K562 (cell line): ENCODE data around the gene XAB2. TPM values are rescaled to one million over a fixed set of nuclear protein-coding genes. Genes with fewer than 3 reads are reported as not detected.

Experiments used
- ATAC-seq: fragments of 200-7000 bp; cut with Tn5 transposase; 3 replicates; pipeline ENCODE4 v1.9.1; 2020; ENCODE audit warnings: moderate library complexity
- BruUV-seq: library from RNA; stranded (reverse); fragments of 400-500 nt; replicated peaks from 2 replicates; lab custom pipeline; 2021; lab: Mats Ljungman, UMichigan
- CTCF ChIA-PET: fragments of 300-600 bp; formaldehyde crosslinking; extraction: SDS; loops from one replicate; lab custom pipeline; 2021; ENCODE audit warnings: low intra/inter-chr PET ratio; lab: Yijun Ruan, JAX
- POLR2A ChIA-PET: fragments of 300-600, 350-650 bp; sonication (Branson Sonifier 250); formaldehyde crosslinking; extraction: SDS; loops from one replicate; lab custom pipeline; 2021; ENCODE audit warnings: antibody characterized with exemption, inconsistent platforms; lab: Yijun Ruan, JAX
- DNase-seq, 4 experiments: peaks; one replicate each; pipeline versions ENCODE4 v3.0.0 to v3.0.0-alpha.2; 2011 to 2018; ENCODE audit warnings: low spot score in 3 of 4, mixed read lengths in 3 of 4; ENCODE audit errors: extremely low read depth in 1 of 4
- FAIRE-seq: peaks from 2 replicates; lab custom pipeline; 2011; peaks lifted over from hg19 to GRCh38; lab: Jason Lieb, UNC
- H2AFZ ChIP-seq: 2 replicates; pipeline ENCODE4 v1.6.0; 2011; ENCODE audit warnings: low read depth, low read length, control low read depth, inconsistent platforms
- H3K27ac ChIP-seq: fragments of 200-600 bp; 3 replicates; pipeline ENCODE4 v1.8.0; 2011; ENCODE audit warnings: low read depth, mild to moderate bottlenecking, control low read depth, inconsistent platforms, low read length, moderate library complexity, mixed read lengths; ENCODE audit errors: extremely low read depth
- H3K27me3 ChIP-seq, 2 experiments: fragments of 300-600 bp in 1 of 2; 2 replicates in 1 of 2; 3 replicates in 1 of 2; pipeline versions ENCODE4 v1.6.0 to v1.8.0; 2011; ENCODE audit warnings: inconsistent platforms in 2 of 2, low read length in 2 of 2, mild to moderate bottlenecking in 1 of 2, mixed read lengths in 1 of 2, moderate library complexity in 1 of 2; ENCODE audit not compliant: control insufficient read depth in 2 of 2, insufficient read depth in 2 of 2
- H3K36me3 ChIP-seq: fragments of 300-600 bp; 3 replicates; pipeline ENCODE4 v1.8.0; 2011; ENCODE audit warnings: mild to moderate bottlenecking, low read length, inconsistent platforms; ENCODE audit not compliant: control insufficient read depth, insufficient read depth
- H3K4me1 ChIP-seq, 2 experiments: fragments of 200-600 bp in 1 of 2; replicated peaks in 1 of 2; 2 replicates in 1 of 2; 3 replicates in 1 of 2; pipeline versions ENCODE4 v1.5.1 to v1.8.0; 2011; ENCODE audit warnings: inconsistent platforms in 2 of 2, low read length in 2 of 2, mild to moderate bottlenecking in 1 of 2, mixed read lengths in 1 of 2, moderate library complexity in 1 of 2; ENCODE audit not compliant: control insufficient read depth in 2 of 2, insufficient read depth in 2 of 2
- H3K4me2 ChIP-seq: 2 replicates; pipeline ENCODE4 v1.6.1; 2011; ENCODE audit warnings: low read length, control low read depth, inconsistent platforms, mixed read lengths; ENCODE audit not compliant: insufficient read depth
- H3K4me3 ChIP-seq: fragments of 200-600 bp; sonication (generic), shearing (Covaris generic); 2 replicates; pipeline ENCODE4 v1.5.1; 2016; ENCODE audit warnings: control low read depth, inconsistent platforms
- H3K79me2 ChIP-seq: fragments of 200-600 bp; 3 replicates; pipeline ENCODE4 v1.8.0; 2011; ENCODE audit warnings: low read length, inconsistent platforms; ENCODE audit not compliant: control insufficient read depth, insufficient read depth
- H3K9ac ChIP-seq, 2 experiments: 2 replicates each; pipeline versions ENCODE4 v1.6.0 to v1.6.1; 2011; ENCODE audit warnings: low read depth in 2 of 2, low read length in 2 of 2, control low read depth in 1 of 2, inconsistent platforms in 1 of 2, mild to moderate bottlenecking in 1 of 2, mixed read lengths in 1 of 2; ENCODE audit not compliant: insufficient read depth in 1 of 2
- H3K9me1 ChIP-seq: one replicate; pipeline ENCODE4 v1.6.0; 2011; ENCODE audit warnings: inconsistent platforms, mild to moderate bottlenecking, low read length, moderate library complexity; ENCODE audit not compliant: control insufficient read depth, insufficient read depth
- H3K9me3 ChIP-seq: replicated peaks from 2 replicates; pipeline ENCODE4 v1.5.1; 2011; ENCODE audit warnings: low read depth, low read length, inconsistent platforms; ENCODE audit not compliant: control insufficient read depth, insufficient read depth
- H4K20me1 ChIP-seq: replicated peaks from 2 replicates; pipeline ENCODE4 v1.6.1; 2011; ENCODE audit warnings: low read length, inconsistent platforms, mixed read lengths; ENCODE audit not compliant: control insufficient read depth, insufficient read depth
- CBFA2T3 ChIP-seq: fragments of 450-650 bp; IDR thresholded peaks from 2 replicates; pipeline ENCODE4 v1.6.1; 2017
- CREM ChIP-seq: IDR thresholded peaks from 2 replicates; pipeline ENCODE4 v1.6.1; 2014; ENCODE audit warnings: antibody characterized with exemption, low read depth
- DPF2 ChIP-seq: fragments of 450-650 bp; IDR thresholded peaks from 2 replicates; pipeline ENCODE4 v1.6.1; 2016
- ELF1 ChIP-seq: fragments of 200-800 bp; sonication (Bioruptor generic); IDR thresholded peaks from 2 replicates; pipeline ENCODE4 v1.6.1; 2016; ENCODE audit warnings: missing genetic modification characterization, missing compliant biosample characterization
- ESRRA ChIP-seq: fragments of 450-650 bp; IDR thresholded peaks from 2 replicates; pipeline ENCODE4 v1.6.1; 2014; ENCODE audit warnings: low read depth, mild to moderate bottlenecking, moderate library complexity, borderline replicate concordance
- NR2F6 ChIP-seq: fragments of 450-650 bp; formaldehyde crosslinking; IDR thresholded peaks from 2 replicates; pipeline ENCODE4 v1.4.0; 2020; ENCODE audit warnings: mild to moderate bottlenecking
- PCBP2 ChIP-seq: fragments of 200-400 bp; formaldehyde crosslinking; IDR thresholded peaks from 2 replicates; pipeline ENCODE4 v1.6.1; 2018; ENCODE audit warnings: low read length, low read depth, mild to moderate bottlenecking, moderate library complexity; ENCODE audit not compliant: poor library complexity, severe bottlenecking
- SRSF9 ChIP-seq: fragments of 200-400 bp; formaldehyde crosslinking; IDR thresholded peaks from 2 replicates; pipeline ENCODE4 v1.6.1; 2017; ENCODE audit warnings: low read depth, low read length, borderline replicate concordance
- TRIM28 ChIP-seq: fragments of 450-650 bp; IDR thresholded peaks from 2 replicates; pipeline ENCODE4 v1.6.1; 2017
- ZNF212 ChIP-seq: fragments of 450-650 bp; formaldehyde crosslinking; IDR thresholded peaks from 2 replicates; pipeline ENCODE4 v1.4.0; 2020; ENCODE audit warnings: mild to moderate bottlenecking
- ZNF445 ChIP-seq: fragments of 250-450 bp; sonication (Bioruptor Pico); IDR thresholded peaks from 2 replicates; pipeline ENCODE4 v1.4.0; 2020; ENCODE audit warnings: low read depth, mild to moderate bottlenecking, moderate library complexity
- ZNF589 ChIP-seq: fragments of 200-800 bp; sonication (Bioruptor generic); IDR thresholded peaks from 2 replicates; pipeline ENCODE4 v1.6.1; 2016; ENCODE audit warnings: low read depth, missing genetic modification characterization, missing compliant biosample characterization
- WGBS: fragments of 100-300 bp; shearing (Covaris generic); methylation state at CpG from one replicate; pipeline ENCODE4 v1.1.6; 2016; ENCODE audit warnings: low coverage, mixed read lengths; ENCODE audit not compliant: insufficient coverage; ENCODE audit errors: missing lambda C conversion rate; 5-methylcytosine and 5-hydroxymethylcytosine counted together
- in situ Hi-C: fragments of 300-500 bp; cut with MboI; formaldehyde crosslinking; loops from 4 replicates; pipeline ENCODE4 v1.15.0; 2018; ENCODE audit warnings: inconsistent platforms, mixed read lengths
- intact Hi-C: fragments of 100-400 bp; cut with micrococcal nuclease; formaldehyde crosslinking; loops from 2 replicates; pipeline ENCODE4 v1.14.2; 2022
- polyA plus RNA-seq, 8 experiments: library from polyadenylated mRNA; depleted of rRNA in 4 of 8; stranded (reverse) in 5 of 8; unstranded in 3 of 8; fragments of >200 nt; fragmentation: Nextera tagmentation in 2 of 8; fragmentation: Illumina TruSeq in 1 of 8; extraction: Ambion mirVana in 2 of 8; extraction: Trizol in 1 of 8; gene quantifications; 2 replicates each; pipeline versions ENCODE4 v1.2.1 to v1.2.3, GENCODE V29; 2011 to 2014; ENCODE audit warnings: inconsistent platforms in 1 of 8, missing spikeins in 1 of 8
- total RNA-seq, 7 experiments: library from RNA; depleted of rRNA in 6 of 7; stranded (reverse); fragments of >200 nt in 6 of 7; fragmentation: Illumina TruSeq in 2 of 7; extraction: Trizol in 2 of 7; gene quantifications; 2 replicates each; pipeline versions ENCODE4 v1.2.1 to v1.2.3, GENCODE V29; 2011 to 2021; ENCODE audit warnings: low replicate concordance in 1 of 7
- TF ChIP-seq, protein P1 (sequence below): fragments of 250-450 bp; sonication (Bioruptor Pico); IDR thresholded peaks from 2 replicates; pipeline ENCODE4 v1.9.0; 2021; ENCODE audit warnings: mild to moderate bottlenecking, inconsistent platforms
- TF ChIP-seq, protein P2 (sequence below): fragments of 250-450 bp; sonication (Bioruptor Pico); IDR thresholded peaks from 2 replicates; pipeline ENCODE4 v1.8.0; 2021; ENCODE audit warnings: borderline replicate concordance, mild to moderate bottlenecking, moderate library complexity; ENCODE audit not compliant: poor library complexity, severe bottlenecking
- TF ChIP-seq, protein P3 (sequence below), 2 experiments: fragments of 450-650 bp in 1 of 2; IDR thresholded peaks; 2 replicates each; pipeline ENCODE4 v1.6.1; 2011 to 2017; ENCODE audit warnings: low read depth in 2 of 2, antibody characterized with exemption in 1 of 2, borderline replicate concordance in 1 of 2, low read length in 1 of 2, mild to moderate bottlenecking in 1 of 2, mixed read lengths in 1 of 2; ENCODE audit not compliant: control insufficient read depth in 1 of 2

Gene XAB2
- total and polyA plus RNA-seq, 9 of the 15 experiments (the other 6 are each of a cell fraction or from before 2014, with no cell fraction given) = 0.21 to 58.3 (median 20.0) TPM

- peaks cover 6% of the 10 kb centered on the region; the same call in 1 of the 2 replicates for H3K9me3 ChIP-seq
- intact Hi-C loops = no loop called here
- TF ChIP-seq ELF1 (tag) (peak; percentile 9; the same call in 1 of the 2 replicates), ZNF212 (CRISPR knock-in tag) (no peak), NR2F6 (CRISPR knock-in tag) (no peak), ZNF589 (CRISPR knock-in tag) (no peak), PCBP2 (no peak), CREM (peak; percentile 80), SRSF9 (no peak), ZNF445 (CRISPR knock-in tag) (no peak), DPF2 (peak; percentile 63; the same call in 1 of the 2 replicates), CBFA2T3 (peak; percentile 65), TRIM28 (no peak), ESRRA (peak; percentile 66)
- TF ChIP-seq, protein P1, sequence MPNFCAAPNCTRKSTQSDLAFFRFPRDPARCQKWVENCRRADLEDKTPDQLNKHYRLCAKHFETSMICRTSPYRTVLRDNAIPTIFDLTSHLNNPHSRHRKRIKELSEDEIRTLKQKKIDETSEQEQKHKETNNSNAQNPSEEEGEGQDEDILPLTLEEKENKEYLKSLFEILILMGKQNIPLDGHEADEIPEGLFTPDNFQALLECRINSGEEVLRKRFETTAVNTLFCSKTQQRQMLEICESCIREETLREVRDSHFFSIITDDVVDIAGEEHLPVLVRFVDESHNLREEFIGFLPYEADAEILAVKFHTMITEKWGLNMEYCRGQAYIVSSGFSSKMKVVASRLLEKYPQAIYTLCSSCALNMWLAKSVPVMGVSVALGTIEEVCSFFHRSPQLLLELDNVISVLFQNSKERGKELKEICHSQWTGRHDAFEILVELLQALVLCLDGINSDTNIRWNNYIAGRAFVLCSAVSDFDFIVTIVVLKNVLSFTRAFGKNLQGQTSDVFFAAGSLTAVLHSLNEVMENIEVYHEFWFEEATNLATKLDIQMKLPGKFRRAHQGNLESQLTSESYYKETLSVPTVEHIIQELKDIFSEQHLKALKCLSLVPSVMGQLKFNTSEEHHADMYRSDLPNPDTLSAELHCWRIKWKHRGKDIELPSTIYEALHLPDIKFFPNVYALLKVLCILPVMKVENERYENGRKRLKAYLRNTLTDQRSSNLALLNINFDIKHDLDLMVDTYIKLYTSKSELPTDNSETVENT (CRISPR knock-in tag) = no peak
- TF ChIP-seq, protein P2, sequence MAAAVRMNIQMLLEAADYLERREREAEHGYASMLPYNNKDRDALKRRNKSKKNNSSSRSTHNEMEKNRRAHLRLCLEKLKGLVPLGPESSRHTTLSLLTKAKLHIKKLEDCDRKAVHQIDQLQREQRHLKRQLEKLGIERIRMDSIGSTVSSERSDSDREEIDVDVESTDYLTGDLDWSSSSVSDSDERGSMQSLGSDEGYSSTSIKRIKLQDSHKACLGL = no peak
- TF ChIP-seq, protein P3, sequence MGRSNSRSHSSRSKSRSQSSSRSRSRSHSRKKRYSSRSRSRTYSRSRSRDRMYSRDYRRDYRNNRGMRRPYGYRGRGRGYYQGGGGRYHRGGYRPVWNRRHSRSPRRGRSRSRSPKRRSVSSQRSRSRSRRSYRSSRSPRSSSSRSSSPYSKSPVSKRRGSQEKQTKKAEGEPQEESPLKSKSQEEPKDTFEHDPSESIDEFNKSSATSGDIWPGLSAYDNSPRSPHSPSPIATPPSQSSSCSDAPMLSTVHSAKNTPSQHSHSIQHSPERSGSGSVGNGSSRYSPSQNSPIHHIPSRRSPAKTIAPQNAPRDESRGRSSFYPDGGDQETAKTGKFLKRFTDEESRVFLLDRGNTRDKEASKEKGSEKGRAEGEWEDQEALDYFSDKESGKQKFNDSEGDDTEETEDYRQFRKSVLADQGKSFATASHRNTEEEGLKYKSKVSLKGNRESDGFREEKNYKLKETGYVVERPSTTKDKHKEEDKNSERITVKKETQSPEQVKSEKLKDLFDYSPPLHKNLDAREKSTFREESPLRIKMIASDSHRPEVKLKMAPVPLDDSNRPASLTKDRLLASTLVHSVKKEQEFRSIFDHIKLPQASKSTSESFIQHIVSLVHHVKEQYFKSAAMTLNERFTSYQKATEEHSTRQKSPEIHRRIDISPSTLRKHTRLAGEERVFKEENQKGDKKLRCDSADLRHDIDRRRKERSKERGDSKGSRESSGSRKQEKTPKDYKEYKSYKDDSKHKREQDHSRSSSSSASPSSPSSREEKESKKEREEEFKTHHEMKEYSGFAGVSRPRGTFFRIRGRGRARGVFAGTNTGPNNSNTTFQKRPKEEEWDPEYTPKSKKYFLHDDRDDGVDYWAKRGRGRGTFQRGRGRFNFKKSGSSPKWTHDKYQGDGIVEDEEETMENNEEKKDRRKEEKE (IDR thresholded peaks at IDR 0.05; ENCODE audit: borderline replicate concordance in 1 of 2, control insufficient read depth in 1 of 2, low read depth in 2 of 2, low read length in 1 of 2) = no peak
Observed at GRCh38 chr19:7637374-7638256, 8.3 kb upstream of the XAB2 start.

More at GRCh38 chr19:7637374-7638256, 8.3 kb upstream of the XAB2 start:
- Histone ChIP-seq H3K9me1 (no peaks in the 10 kb centered on the region), H3K4me3 (peak overlapping the region; percentile 79), H3K9ac (peak overlapping the region; percentile 97), H3K4me2 (peak overlapping the region; percentile 95), H2AFZ (peak overlapping the region; percentile 22; the same call in 1 of the 2 replicates), H3K4me1 (peaks cover 15 to 52% of the 10 kb centered on the region in 2 experiments; a peak in 4 of 5 replicates), H4K20me1 (peaks cover 14% of the 10 kb centered on the region), H3K27ac (peak overlapping the region; percentile 93), H3K27me3 (no peaks in the 10 kb centered on the region; a peak in 1 of 5 replicates), H3K36me3 (peaks cover 40% of the 10 kb centered on the region; the same call in 2 of the 3 replicates), H3K79me2 (peaks cover 40% of the 10 kb centered on the region)
- POLR2A ChIA-PET = interaction anchor here (0.7 to 2.0 kb wide), 8 partner anchors 8 to 130 kb away, joined by 3 to 18 read pairs (median 4); partner anchors contain the start of genes PET100 and XAB2
- peak; percentile 71 to 93 (median 84) for DNase-seq
- BruUV-seq = TSS peak; percentile 52
- CTCF ChIA-PET = no interaction called here
- FAIRE-seq = peak; percentile 93
- in situ Hi-C loops = no loop called here
- 13% methylated on average over 23 of the region's 30 CpGs for WGBS
- ATAC-seq = peak; percentile 93
